HG02938 (cell line): ENCODE results near the gene ZNF580.

Experiments used
- ATAC-seq: cut with Tn5 transposase; IDR thresholded peaks from one replicate; pipeline ENCODE4 v1.9.1; 2021; ENCODE audit warnings: mild to moderate bottlenecking, moderate library complexity; ENCODE audit not compliant: unreplicated experiment

Gene ZNF580

DNA sequence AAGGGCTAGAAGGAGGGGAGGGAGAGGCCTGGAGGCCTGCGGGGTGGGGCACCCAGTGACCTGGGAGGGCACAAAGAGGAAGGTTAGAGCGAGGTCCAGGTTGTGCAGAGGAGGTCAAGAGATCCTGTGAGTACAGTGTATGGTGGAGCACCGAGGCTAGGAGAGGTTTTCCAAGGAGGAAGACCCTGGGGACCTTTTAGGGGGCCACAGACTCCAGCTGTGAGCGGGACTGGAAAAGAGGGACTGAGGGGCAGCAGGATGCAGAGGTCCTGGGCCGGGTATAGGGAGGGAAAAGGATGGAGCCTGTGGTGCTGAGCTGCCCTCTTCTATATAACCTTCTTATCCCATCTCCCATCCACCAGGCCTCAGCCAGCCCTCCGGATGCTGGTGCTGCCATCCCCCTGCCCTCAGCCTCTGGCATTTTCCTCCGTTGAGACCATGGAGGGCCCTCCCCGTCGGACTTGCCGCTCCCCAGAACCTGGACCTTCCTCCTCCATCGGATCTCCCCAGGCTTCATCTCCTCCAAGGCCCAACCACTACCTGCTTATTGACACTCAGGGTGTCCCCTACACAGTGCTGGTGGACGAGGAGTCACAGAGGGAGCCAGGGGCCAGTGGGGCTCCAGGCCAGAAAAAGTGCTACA lies 3.5 kb downstream of the ZNF580 start:
- no peak for ATAC-seq

DNA sequence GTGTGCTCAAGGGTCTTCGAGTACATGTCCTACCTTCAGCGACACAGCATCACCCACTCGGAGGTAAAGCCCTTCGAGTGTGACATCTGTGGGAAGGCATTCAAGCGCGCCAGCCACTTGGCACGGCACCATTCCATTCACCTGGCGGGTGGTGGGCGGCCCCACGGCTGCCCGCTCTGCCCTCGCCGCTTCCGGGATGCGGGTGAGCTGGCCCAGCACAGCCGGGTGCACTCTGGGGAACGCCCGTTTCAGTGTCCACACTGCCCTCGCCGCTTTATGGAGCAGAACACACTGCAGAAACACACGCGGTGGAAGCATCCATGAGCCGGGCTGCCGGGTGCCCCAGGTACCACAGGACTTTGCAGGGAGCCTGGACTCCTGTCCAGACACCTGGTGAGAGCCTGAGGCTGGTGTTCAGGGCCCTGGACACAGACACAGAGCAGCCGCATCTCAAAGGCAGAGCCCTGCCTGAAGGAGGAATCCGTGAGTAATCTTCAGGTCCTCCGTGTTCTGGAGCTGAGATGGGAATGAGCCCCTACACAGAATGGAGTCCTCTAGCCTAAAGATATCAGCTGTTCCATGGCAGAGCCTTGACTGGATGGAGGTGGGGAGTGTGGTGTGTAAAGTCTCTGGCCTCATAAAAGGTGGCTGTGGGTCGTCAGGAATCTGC lies 4.2 kb downstream of the ZNF580 start:
- ATAC-seq: no peak

DNA sequence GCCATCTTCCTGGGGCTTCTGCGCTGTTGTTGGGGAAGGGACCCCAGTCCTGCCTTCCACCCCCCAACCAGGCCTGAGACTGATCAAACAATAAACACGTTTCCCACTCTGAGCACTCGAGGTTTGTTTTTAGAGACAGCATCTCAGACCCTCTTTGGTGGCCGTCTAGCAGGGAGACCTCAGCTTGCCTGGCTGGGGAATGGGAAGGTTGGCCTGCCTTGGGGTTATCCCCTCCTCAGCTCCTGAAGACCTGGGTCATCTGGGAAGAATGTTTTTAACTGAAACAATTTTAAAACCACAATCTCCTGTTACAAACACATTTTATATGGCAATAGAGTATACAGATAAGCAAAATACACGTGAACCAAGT lies 4.7 kb downstream of the ZNF580 start:
- ATAC-seq: no peak

DNA sequence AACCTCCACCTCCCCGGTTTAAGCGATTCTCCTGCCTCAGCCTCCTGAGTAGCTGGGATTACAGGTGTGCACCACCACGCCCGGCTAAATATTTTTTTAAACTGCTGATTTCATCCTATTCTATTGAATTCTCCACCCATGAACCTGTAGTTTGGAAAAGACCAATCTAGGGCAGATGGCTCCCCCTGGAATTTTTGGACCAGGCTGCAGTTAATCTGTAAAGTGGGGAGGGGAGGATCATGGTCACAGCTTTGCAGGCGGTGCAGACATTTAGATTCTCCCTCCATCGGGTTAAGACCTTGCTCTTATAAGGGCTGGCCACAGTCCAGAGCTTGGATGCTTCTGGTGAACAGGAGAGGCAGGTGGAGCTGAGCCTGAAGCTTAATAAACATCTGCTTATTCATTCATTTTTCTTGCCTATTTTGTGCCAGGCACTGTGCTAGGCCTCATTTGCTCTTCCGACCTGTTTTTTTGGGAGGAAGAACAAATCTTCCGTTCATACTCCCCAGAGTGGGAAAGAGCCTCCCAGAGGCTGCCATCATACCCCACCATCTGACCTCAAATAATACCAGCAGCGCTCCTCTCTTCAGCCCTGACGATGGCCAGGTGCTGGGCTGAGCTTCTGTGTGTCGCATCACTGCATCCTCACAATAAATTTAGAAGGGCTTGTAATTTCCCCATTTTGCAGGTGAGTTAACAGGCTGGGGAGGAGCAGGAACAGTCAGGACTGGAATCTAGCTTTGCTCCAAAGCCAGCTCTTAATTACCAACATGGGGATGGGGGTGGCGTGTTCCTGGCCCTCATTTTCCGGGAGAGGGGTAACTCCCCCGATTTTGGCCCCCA lies 6.3 kb downstream of the ZNF580 start:
- ATAC-seq: no peak

DNA sequence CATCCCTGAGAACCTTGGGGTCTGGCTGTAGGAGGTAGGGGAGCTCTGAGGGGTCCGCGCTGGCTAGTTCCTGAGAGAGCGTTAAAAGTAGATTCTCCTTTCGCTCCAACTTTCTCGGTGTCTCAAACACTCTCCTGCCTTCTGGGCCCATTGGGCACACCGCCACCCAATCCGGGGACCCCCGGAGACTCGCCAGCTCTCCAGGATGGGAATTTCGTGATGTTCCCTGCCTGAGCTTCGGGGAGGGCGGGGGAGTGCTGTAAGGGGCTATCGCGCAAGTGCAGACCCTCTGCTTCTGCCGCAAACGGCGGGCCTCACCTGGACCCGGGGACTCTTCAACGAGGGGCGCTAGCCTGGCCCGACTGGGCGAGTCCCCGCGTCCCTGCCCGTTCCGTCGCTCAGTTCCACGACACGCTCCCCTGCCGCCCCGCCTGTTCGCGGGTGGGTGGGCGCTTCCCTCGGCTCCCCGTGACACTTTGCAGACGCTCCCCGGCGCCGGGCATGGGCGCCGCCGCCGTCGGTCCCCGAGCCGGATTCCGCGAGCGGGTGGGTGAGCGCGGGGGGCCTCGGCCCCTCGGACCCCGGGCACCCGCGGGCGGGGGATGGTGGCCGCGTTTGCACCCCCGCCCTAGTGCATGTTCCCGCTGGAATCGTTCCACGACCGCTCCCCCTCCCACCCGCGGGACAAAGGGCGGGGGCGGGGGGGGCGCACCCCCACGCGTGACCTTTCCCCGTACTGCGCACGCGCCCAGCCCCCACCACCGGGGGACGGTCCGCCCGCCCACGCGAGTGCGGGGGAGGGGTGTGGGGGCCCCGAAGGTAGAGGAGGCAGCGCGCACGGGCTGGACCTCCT lies 7.2 kb downstream of the ZNF580 start, which contains the start of gene CCDC106:
TSS of gene CCDC106 (plus strand) at position 481 of the 853 bp plus-strand sequence. CDS start 835 bp downstream, outside the sequence.
- ATAC-seq: no peak

DNA sequence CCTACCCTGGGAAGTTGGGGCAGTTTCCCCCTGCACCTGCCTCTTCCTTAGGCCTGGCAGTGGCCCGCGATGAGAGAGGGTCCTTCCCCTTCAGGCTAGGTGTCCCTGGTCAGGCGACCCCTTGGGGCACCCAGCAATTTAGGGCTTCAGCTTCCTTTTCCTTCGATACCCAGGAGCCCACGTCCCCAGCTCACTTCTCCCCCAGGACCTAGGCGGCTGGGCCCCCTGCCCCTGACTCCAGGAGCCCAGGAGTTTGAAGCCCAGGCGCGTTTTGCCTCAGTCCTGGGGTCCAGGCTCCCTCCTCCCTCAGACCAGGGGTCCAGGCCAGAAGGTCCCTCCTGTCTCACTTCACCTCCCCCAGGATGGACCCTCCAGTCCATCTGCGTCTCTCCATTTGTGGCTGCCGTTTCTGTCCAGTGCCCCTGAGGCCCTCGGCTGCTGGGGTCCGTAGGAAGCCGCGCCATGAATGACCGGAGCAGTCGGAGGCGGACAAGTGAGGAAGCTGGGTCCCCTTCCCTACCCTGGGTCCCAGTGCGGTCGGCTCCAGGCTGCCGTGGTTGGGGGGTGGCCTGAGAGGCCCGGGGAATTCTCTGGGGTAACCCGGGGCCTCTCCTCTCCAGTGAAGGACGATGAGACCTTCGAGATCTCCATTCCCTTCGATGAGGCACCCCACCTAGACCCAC lies 7.9 kb downstream of the ZNF580 start:
- ATAC-seq: no peak

DNA sequence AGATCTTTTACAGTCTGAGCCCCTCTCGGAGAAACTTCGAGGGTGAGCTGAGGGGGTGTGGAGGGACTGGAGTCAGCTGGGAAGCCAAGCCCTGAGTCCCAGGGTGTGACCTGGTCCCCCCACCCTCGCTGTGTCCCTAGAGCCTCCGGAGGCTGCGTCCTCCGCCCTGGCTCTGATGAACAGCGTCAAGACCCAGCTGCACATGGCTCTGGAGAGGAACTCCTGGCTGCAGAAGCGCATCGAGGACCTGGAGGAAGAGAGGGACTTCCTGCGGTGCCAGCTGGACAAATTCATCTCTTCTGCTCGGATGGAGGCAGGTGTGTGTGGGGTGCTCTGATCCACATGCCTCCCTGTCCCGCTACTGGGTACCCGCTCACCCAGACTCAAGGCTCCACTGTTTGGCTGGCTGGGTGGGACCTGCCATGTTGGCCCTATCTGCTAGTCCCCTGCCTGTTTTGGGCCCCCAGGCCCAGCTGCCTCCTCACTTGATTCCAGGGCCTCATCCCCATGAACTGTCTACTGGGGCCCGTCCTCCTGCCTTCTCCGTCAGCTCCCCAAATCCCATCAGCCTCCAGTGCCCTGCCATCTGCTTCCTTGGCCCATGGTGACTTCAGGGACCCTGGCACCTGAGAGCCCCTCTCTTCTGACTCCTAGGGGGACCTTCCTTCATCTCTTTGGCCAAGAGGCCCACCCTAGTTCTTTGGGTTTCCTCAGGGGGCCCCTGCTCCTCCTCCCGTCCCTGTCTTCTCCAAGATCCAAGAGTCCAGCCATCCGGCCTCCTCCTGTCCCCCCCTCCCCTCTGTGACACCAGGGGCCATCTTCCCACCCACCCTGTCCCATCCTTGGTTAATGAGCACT lies 8.7 kb downstream of the ZNF580 start:
- no peak for ATAC-seq

DNA sequence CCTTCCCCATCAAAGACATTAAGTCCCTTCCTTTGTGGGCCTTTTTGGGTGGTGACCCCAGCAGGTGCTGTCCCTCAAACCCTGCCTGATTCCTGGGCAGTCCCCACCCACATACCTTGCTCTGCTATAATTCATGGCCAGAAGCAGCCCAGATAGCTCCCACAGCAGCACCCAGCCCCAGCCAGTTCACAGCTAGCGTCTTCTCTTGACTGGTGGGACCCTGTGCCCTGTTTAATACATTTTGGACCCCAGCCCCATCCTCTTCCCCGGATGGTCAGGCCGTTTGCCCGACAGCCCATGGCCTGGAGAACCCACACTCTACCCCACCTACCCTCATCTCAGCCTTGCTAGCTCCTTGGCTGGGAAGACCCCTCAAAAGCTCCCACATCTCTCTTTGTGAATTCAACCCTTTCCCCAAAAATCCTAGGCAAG lies 9.3 kb downstream of the ZNF580 start:
- no peak for ATAC-seq

DNA sequence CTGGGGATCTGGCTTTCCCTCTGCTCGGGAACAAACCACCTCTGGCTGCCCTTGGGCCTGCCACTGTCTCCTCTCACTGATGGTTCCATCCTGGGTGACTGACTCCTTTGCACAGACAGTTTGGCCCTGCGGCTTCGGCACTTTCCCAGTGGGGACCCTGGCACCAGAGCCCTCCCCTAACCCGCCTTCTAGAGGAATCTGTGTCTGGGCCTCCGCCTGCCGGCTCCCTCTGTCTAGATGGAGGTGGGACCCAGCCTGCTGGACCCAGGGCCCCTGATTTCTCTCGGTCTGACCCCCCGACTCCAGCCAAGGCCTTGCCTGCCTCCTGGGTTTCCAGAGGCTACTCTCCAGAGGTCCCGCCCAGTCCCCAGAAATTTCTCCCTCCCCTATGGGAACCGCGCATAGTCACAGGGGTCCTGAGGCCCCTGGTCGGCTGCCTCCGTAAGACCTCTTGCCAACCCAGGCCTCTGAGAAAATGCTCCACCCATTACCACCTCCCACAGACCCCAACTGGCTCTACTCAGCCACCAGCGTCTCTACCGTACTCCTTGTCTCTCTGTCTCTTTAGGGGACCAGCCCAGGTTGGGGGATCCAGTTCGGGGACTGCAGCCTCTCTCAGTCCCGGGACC lies 9.9 kb downstream of the ZNF580 start:
- no peak for ATAC-seq

DNA sequence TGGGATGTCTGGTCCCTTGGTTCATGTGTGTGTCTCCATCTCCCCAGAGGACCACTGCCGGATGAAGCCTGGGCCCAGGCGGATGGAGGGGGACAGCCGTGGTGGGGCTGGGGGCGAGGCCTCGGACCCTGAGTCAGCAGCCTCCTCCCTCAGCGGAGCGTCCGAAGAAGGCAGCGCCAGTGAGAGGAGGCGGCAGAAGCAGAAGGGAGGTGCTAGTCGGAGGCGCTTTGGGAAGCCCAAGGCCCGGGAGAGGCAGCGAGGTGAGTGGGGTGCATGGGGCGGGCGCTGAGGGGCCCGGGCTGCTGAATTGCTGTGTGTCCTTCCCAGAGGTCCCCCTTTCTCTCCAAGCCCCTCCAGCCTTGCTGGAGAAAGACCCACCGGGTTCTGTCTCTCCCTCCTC lies 10.4 kb downstream of the ZNF580 start:
- no peak for ATAC-seq

DNA sequence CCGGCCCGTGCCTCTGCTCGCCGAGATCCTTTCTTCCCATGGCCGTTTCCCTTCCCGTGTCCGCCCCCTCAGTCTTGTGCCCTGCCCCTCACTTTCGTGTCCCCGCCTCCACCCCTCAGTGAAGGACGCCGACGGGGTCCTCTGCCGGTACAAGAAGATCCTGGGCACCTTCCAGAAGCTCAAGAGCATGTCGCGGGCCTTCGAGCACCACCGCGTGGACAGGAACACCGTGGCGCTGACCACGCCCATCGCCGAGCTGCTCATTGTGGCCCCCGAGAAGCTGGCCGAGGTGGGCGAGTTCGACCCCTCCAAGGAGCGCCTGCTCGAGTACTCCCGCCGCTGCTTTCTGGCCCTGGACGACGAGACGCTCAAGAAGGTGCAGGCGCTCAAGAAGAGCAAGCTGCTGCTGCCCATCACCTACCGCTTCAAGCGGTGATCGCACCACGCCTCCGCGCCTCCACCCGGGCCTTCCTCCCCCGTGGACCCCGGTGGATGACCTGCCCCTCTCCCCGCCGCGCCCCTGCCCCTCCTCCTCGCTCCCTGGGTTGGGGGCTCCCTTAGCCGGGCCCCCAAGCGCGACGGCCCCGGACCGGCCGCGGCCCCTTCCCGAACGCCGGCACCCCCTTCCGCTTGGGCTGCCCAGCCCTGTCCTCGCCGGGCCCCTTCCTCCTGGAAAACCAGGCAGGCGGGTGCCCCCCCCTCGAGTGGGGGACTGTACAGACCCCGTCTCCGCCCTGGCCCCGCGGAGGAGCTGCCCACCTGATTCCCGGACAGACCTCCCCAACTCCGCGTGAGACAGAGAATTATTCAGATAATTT lies 11.7 kb downstream of the ZNF580 start:
- no peak for ATAC-seq

DNA sequence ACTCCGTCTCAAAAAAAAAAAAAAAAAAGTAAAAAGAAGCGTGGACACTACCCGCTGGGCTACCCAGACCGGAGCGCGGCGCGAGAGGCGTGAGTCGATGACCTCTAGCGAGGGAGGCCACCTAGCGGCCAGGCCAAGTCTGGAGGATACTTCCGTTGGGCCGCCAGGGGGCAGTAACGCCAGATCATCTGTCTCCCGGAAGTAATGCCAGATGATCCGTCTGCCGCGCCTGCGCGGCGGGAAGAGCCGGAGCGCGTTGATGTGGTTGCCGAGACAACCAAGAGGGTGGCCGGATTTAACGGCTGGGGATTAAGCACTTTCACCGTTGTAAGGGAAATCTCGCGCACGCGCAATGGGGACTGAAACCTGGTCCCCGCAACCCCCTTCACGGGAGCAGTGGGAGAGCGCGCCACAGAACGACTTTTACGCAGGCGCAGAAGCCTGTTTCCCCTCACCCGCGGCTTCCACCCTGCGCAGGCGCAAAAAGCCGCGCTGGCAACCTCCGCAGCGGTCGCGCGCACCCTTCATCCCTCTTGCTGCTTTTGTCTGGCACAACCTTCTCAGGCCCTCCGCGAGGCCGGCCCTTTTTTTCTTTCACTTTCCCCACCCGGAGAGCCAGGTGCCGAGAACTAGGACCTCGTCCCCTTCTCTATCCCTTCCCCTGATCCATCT lies 13.0 kb downstream of the ZNF580 start:
- peak; percentile 44 for ATAC-seq

DNA sequence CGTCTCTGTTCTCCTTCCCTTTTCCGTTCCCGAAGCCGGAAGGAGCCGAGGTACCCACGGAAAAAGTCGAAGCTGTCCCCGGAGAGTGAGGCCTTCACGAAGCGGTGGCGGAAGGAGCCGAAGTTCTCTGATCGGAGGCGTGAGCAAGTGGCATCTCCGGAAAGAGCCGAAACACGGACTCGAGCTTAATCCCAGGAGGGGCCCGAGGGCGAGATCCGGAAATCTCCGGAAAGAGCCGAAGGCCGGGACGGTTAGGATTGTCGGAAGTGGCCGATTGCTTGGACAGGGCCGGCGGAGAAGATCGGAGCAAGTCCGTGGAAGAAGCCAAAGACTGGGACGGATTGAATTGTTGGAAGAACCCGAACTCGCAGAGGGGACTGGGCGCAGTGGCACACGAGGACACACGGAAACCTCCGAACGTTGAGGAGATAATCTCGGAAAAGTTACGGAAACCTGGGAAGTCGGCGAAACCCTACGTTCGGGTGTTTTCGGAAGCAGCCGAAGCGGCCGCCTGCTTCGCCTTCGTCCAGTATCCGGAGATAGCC lies 13.6 kb downstream of the ZNF580 start:
- ATAC-seq: peak; percentile 55

DNA sequence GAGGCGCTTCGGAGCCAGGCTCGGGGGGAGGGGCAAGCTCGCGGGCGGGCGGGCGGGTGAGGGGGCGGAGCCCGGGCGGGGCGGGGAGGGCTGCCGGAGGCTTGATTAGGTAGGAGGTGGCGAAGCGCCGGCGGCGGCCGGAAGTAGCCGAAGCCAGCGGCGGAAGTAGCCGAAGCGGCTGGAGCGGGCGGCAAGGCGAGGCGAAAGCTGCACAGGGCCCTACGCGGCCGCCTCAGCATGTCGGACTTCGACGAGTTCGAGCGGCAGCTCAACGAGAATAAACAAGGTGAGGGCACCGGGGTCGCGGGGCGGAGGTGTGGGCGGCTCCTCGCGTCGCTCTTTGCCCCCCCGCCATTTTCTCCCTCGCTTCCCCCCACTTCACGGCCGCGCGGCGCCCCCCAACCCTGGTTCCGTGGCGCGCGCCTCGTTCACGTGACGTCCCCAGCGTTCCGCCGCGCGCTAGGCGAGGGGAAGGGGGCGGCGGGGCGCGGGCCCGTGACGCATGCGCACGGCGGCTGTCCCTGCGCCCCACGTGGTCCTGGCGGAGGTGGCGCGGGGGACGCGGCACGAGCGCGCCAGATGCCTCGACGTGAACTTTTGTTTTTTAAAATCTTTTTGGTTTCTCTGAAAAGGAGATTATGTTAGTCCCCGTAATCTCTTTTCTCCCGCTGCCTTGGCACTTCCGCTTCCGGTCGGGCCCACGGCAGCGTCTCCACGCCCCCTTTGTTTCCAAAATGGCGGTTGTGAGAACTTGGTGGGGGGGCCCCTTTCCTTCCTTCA lies 14.3 kb downstream of the ZNF580 start, which contains the start of gene U2AF2:
TSS of gene U2AF2 (plus strand) at position 168 of the 780 bp plus-strand sequence. CDS start at position 238, 70 bp downstream.
- peak; percentile 17 for ATAC-seq

DNA sequence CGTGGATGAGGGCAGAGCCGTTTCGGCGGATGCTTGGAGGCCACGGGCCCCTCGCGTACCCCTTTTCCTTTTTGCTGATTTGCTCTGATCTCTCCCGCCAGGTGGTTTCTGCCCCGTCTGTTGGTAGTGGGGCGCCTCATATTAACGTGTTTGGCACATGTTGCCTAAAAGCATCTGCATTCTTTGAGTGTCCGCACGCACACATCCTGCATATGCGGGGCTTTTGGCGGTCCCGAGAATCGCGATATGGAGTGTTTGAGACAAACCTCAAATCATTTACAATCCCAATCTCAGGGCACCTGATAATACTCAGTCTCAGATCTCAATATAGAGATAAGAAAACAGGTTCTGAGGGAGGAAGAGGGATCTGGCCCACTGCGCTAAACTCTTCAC lies 14.8 kb downstream of the ZNF580 start:
- ATAC-seq: no peak

DNA sequence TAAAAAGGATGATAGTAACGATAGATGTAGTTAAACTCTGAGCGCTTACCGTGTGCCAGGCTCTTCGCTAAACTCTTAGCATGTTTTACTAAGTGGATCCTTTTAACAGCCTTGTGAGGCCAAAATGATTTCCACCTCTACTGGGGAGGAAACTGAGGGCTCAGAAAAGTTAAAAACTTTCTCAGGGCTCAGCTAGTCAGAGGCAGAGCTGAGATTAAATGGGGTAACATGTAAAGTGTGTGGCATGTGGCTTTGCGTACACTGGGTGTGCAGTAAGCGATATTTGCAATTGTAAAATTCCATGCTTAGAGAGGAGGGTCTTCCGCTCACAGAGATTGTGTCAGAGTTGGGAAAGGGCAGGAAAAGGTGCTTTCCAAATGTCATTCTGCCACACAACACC lies 15.8 kb downstream of the ZNF580 start:
- ATAC-seq: no peak
